ENCODE data around the gene LRRC1. TPM values are rescaled to one million over a fixed set of nuclear protein-coding genes. Genes with fewer than 3 reads are reported as not detected.
"Not testable (repeated sequence)": the region's sequence is repeated elsewhere in the genome, so short reads cannot be mapped to it uniquely, and the experiment has no call there.

LRRC1 gene
- total RNA-seq, 1 experiment from 2014 or later = 0.72 TPM

DNA sequence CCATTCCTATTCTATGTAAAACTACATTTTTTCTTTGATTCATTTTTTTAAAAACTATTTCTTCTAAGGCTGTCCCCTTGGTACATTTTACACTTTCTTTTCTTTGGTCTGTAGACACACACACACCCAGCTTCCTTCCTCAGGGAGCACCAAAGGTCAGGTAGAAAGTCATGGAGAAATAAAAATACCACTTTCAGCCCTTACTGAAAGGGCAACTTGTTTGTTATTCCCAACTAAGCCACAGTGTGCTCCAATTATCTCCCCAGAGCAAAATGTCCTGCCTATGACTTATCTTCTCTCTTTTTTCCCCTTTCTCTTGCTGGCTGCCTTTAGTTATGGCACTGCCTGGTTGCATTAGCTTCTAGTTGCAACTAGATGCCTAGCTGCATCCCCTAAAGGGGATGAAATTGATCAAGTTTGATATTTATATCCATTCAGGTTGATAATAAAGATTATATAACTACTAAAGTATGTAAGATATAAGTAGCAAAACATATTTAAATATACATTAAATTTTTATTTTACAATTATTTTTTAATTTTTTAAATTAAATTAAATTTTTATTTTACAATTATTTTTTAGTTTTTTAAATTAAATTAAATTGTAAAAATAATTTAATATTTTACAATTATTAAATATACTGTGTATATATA lies 21.6 kb upstream of the LRRC1 start:
- Histone ChIP-seq H3K4me3 (no peak overlapping the region), H3K9me3 (no peaks in the 10 kb centered on the region), H3K27me3 (no peaks in the 10 kb centered on the region), H3K36me3 (no peaks in the 10 kb centered on the region)
- DNase-seq = no peak

DNA sequence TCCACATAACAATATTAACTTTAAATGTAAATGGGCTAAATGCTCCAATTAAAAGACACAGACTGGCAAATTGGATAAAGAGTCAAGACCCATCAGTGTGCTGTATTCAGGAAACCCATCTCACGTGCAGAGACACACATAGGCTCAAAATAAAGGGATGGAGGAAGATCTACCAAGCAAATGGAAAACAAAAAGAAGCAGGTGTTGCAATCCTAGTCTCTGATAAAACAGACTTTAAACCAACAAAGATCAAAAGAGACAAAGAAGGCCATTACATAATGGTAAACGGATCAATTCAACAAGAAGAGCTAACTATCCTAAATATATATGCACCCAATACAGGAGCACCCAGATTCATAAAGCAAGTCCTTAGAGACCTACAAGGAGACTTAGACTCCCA lies 18.7 kb upstream of the LRRC1 start:
- not testable (repeated sequence) for DNase-seq, H3K9me3 ChIP-seq

DNA sequence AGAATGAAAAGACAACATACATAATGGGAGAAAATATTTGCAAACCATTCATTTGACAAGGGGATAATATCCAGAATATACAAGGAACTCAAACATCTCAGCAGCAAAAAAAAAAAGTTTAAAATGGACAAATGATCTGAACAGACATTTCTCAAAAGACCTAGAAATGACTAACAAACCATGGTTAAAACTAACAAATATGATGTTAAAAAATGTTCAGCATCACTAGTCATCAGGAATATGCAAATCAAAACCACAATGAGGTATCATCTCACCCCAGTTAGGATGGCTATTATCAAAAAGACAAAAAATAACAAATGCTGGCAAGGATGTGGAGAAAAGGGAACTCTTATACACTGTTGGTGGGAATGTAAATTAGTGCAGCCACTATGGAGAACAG lies 9.8 kb upstream of the LRRC1 start:
- not testable (repeated sequence) for H3K36me3 ChIP-seq, H3K27me3 ChIP-seq, DNase-seq

More for the DNA sequence above, 18.7 kb upstream of the LRRC1 start:
- not testable (repeated sequence) for H3K4me3 ChIP-seq, H3K36me3 ChIP-seq, H3K27me3 ChIP-seq

DNA sequence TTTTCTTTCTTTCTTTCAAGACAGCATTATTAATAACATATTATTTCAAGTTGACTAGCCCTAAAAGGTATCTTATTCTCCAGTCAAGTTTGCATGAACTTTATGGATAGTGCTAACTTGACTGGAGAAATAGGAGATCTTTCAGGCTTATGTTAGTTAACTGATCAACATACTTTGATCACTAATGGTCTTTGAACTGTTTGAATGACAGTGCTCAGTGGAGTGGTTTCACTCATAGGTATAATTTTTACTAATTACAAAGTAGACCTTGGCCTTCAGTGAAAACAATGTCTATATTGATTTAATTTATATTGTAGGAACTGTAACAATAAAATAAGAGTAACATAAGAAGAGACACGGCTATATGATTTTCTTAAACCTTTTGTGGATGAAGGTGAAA lies 8.0 kb upstream of the LRRC1 start:
- Histone ChIP-seq H3K27me3 (no peaks in the 10 kb centered on the region), H3K36me3 (no peaks in the 10 kb centered on the region), H3K4me3 (no peak overlapping the region), H3K9me3 (peaks cover 2% of the 10 kb centered on the region; the same call in 1 of the 2 replicates)
- no peak for DNase-seq

More for the DNA sequence above, 9.8 kb upstream of the LRRC1 start:
- H3K9me3 ChIP-seq, H3K4me3 ChIP-seq: not testable (repeated sequence)

DNA sequence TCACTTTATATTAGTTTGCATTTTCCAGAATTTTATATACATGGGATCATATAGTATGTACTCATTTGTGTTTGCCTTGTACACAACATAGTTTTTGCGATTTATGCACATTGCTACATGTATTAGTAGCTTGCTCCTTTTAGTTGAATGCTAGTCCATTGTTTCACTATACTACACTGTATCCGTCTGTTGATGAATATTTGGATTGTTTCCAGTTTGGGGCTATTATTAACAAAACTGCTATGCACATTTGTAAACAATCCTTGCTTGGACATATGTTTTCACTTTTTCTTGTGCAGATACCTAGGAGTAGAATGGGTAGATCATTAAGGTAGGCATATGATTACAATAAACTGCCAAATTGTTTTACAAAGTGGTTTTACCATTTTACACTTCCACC lies 3.9 kb upstream of the LRRC1 start:
- Histone ChIP-seq H3K36me3 (no peaks in the 10 kb centered on the region), H3K27me3 (no peaks in the 10 kb centered on the region; the same call in 1 of the 2 replicates), H3K9me3 (peaks cover 2% of the 10 kb centered on the region; the same call in 1 of the 2 replicates), H3K4me3 (no peak overlapping the region)
- no peak for DNase-seq

DNA sequence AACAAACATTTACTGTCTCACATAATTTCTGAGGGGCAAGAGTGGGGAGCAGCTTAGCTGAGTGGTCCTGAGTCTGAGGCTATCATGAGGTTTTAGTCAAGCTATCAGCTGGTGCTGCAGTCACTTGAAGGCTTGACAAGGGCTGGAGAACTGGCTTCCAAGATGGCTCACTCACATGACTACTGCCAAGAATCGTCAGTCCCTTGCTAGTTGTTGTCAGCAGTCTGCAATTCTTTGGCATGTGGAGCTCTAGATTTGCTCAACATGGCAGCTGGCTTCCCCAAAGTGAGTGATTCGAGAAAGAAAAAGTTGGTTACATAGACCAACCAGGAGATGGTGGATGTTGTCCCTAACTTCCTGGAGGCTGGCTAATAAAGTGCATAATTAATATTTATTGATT lies 2.8 kb upstream of the LRRC1 start:
- no peaks in the 10 kb centered on the region; the same call in 1 of the 2 replicates for H3K27me3 ChIP-seq
- no peak for DNase-seq
- H3K36me3 ChIP-seq = no peaks in the 10 kb centered on the region
- no peak overlapping the region for H3K4me3 ChIP-seq
- H3K9me3 ChIP-seq = peaks cover 2% of the 10 kb centered on the region; the same call in 1 of the 2 replicates

DNA sequence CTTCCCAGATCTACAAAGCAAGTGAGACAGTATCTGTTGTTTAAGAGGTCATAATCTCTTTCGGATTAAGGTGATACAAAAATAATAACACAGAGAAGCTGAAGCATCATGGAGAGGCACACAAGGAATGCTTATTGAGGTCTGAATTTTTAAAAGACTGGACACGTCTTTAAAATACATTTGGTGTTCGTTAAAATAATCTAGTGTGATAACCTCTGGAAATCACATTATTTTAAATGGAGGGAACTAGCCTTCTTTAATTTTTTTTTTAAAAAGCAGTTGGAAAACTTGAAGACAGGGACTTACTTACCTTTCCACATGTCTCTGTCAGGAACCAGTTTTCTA lies 1.9 kb upstream of the LRRC1 start:
- H3K36me3 ChIP-seq = no peaks in the 10 kb centered on the region
- no peak overlapping the region; the same call in 1 of the 2 replicates for H3K4me3 ChIP-seq

DNA sequence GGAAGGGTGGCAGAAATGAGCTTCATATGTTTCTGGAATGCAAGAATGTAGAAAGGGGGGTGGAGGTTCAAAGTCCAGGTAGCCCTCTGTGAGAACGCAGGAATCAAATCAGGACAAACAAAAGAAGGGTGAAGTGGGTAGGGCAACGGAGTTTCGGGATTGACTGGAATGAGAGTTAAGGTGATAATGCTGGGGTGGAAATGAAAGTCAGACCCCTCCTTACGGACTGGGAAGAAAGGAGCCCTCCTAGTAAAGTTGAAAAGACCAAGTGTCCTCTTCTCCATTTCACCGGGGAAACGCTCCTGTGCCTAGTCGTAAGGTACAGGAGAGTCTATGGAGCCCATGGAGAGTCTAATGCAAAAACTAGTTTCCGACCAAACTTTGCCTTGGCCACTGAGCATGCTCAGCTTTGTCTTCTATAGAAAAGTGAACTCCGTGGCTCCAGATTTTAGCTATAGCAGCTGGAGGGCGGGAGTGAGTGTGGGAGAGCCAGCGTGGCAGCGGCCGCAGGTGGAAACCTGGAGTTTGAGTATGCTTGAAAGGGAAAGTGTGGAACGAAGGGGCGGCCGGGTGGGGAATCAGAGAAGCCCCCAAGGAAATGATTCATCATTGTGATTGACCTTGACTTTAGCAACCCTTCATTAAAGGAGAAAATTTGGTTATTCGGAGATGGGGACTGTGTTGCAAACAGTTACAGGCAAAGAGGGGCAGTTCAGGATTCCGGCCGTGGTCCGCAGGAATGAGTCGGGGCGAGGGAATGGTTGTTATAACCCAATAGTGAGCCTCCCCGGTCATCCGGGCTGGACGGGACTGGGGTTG lies 1.3 kb upstream of the LRRC1 start:
- H3K27me3 ChIP-seq = no peaks in the 10 kb centered on the region; the same call in 1 of the 2 replicates
- H3K9me3 ChIP-seq = peaks cover 2% of the 10 kb centered on the region; the same call in 1 of the 2 replicates
- no peaks in the 10 kb centered on the region for H3K36me3 ChIP-seq
- no peak for DNase-seq
- peak overlapping the region; percentile 63 for H3K4me3 ChIP-seq

More for the DNA sequence above, 1.9 kb upstream of the LRRC1 start:
- DNase-seq = no peak
- peaks cover 2% of the 10 kb centered on the region; the same call in 1 of the 2 replicates for H3K9me3 ChIP-seq
- H3K27me3 ChIP-seq = no peaks in the 10 kb centered on the region; the same call in 1 of the 2 replicates

DNA sequence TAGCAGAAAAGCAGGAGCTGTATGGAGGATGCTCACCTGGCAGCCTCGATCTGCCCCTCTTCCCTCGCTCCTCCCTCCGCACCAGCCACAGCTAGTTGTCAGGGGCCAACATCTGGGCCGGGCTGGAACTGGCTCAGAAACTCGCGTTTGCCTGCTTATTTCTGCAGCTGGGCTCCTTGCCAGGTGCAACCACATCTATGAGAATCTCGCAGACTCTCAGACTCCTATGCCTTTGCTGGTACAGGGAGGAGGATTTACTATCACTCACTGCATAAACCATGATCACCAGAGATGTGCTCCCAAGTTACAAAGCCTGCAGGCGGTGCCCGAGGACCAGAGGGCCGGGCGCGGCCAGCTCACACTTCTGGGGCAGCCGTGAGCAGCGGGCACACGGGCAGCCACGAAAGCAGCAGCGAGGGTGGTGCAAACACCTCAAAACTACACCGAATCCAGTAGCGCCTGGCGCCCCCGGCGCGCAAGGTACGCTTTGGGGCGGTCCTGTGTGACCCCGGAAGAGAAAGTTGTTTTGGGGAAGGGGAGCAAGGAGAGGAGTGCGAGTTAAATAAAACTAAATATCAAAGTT lies 577 bp upstream of the LRRC1 start:
- no peaks in the 10 kb centered on the region for H3K36me3 ChIP-seq
- H3K9me3 ChIP-seq = peaks cover 2% of the 10 kb centered on the region; the same call in 1 of the 2 replicates
- peak; percentile 55 for DNase-seq
- H3K27me3 ChIP-seq = no peaks in the 10 kb centered on the region; the same call in 1 of the 2 replicates
- H3K4me3 ChIP-seq = peak overlapping the region; percentile 63

DNA sequence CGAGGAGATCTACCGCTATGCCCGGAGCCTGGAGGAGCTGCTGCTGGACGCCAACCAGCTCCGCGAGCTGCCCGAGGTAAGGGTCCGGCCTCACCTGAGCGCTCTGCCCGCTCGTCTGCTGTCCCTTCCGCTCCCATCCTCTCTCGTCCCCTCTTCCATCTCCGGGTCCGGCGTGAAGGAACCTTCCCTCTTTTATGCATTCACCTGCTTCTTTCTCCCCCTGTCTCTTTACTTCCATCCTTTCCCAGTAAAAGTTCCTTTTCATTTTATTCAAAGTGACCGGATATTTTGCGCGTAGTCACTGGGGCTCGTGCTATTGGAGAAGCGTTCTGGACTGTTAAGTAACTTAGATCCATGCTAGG lies 516 bp downstream of the LRRC1 start:
- no peaks in the 10 kb centered on the region for H3K36me3 ChIP-seq
- no peaks in the 10 kb centered on the region for H3K9me3 ChIP-seq
- no peaks in the 10 kb centered on the region; the same call in 1 of the 2 replicates for H3K27me3 ChIP-seq
- DNase-seq = no peak
- H3K4me3 ChIP-seq = peak overlapping the region; percentile 63

DNA sequence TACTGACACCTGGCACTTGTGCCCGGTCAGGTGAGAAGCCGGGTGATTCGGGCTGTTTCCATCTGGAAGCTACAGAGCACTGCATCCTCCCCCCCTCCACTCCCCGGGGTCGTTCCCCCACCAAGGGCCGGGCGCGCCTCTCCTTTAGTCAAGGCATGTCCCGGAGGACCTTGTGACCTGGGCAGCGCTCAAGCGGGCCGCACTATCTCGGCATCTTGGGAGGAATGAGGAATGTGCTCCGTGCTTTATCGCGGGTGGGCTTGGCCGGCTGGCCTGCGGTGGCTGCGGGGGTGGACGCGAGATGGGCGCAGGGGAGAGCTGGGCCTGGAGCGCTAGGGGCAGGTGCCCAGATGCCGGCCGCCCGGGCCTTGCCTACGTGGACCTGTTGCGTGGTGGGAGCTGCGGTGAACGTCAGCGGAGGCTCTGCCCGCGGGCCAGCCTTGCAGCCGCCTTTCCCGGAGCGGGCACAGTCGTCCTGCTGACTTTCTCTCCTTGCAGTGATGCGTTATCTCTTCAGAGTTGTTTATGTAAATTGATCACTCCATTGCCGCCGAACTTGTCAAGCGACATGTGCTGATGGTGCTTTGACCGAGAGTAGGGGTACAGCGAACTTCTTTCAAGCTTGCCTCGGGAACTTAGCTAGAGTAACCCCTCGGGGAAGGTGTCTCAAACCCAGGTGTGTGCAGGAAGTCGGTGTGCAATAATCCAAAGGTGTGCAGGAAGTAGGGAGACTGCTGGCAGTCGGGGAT lies 1.1 kb downstream of the LRRC1 start:
- H3K4me3 ChIP-seq = peak overlapping the region; percentile 63
- no peaks in the 10 kb centered on the region for H3K36me3 ChIP-seq
- H3K9me3 ChIP-seq = no peaks in the 10 kb centered on the region
- H3K27me3 ChIP-seq = no peaks in the 10 kb centered on the region; the same call in 1 of the 2 replicates
- no peak for DNase-seq

DNA sequence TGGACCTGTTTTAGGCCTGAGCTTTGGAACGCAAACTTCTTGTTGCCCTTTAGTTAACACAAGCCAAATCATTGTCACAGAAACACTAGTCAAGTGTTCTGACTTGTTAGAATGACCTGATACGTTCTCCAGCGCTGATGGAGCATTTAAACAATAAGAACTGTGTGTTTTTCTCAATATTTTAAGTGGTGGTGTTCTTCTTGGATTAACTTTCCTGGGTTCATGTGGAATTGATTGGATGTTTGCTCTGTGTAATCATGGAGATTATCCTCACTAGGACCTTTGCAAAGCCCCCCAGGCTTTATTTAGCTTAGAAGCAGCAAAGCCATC lies 1.6 kb downstream of the LRRC1 start:
- no peaks in the 10 kb centered on the region; the same call in 1 of the 2 replicates for H3K27me3 ChIP-seq
- no peaks in the 10 kb centered on the region for H3K36me3 ChIP-seq
- H3K9me3 ChIP-seq = no peaks in the 10 kb centered on the region
- no peak for DNase-seq
- no peak overlapping the region for H3K4me3 ChIP-seq

DNA sequence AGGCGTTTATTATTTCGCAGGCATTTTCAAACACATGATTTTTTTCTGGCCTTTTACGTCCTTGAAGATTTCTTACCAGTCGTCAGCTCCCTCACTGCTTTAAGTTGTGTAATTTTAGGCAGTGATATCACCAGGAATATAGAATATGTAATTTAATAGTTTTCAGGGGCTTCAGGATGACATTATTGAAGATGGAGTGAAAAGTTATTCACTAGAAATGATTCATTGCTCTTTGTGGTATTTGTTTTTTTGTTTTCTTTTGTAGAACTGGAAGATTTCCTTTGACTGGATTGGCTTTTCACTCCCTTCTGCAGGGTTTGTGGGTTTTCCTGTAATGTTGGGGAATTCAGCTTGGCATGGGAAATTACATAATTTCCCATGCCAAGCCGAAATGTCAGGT lies 2.0 kb downstream of the LRRC1 start:
- H3K4me3 ChIP-seq = no peak overlapping the region

DNA sequence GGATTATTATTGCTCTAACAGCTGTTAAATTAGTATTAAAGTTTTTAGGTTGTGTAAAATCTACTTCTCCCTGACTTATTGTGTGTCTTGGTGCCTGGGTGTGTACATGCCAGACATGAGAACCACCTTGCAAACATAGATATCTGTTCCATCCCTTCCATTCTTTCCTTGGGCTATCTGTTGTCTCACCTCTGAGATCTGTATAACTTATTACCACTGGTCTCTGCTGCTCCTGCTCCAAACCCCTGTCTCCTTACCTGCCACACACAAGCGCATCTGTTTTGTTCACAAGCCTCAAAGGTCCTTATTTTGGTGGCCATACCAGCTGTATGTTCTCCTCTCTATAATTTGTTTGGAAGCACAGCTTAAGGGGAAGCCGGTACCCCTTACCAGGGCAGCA lies 2.5 kb downstream of the LRRC1 start:
- Histone ChIP-seq H3K27me3 (no peaks in the 10 kb centered on the region; the same call in 1 of the 2 replicates), H3K4me3 (no peak overlapping the region), H3K9me3 (no peaks in the 10 kb centered on the region), H3K36me3 (no peaks in the 10 kb centered on the region)
- no peak for DNase-seq

More for the DNA sequence above, 2.0 kb downstream of the LRRC1 start:
- H3K36me3 ChIP-seq = no peaks in the 10 kb centered on the region
- DNase-seq = no peak
- no peaks in the 10 kb centered on the region for H3K9me3 ChIP-seq
- no peaks in the 10 kb centered on the region; the same call in 1 of the 2 replicates for H3K27me3 ChIP-seq

DNA sequence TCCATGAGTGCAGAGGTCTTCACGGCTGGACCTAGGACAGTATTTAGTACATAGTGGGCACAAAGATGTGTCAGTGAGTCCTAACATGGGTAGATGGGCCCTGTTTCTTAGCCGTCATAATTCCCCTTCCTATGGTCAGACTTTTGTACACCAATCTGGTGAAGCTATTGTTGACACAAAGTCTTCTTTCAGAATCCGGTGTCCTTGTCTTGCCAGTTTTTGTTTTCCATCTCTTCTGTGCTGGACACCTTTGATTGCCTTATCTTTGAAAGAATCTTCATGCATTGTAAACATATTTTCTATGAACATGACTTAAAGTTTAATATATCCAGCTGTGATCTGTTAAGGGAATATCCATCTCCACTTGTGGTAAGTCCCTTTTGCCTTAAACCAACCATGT lies 4.5 kb downstream of the LRRC1 start:
- no peaks in the 10 kb centered on the region for H3K9me3 ChIP-seq
- H3K36me3 ChIP-seq = no peaks in the 10 kb centered on the region
- H3K4me3 ChIP-seq = no peak overlapping the region
- H3K27me3 ChIP-seq = no peaks in the 10 kb centered on the region
- no peak for DNase-seq

DNA sequence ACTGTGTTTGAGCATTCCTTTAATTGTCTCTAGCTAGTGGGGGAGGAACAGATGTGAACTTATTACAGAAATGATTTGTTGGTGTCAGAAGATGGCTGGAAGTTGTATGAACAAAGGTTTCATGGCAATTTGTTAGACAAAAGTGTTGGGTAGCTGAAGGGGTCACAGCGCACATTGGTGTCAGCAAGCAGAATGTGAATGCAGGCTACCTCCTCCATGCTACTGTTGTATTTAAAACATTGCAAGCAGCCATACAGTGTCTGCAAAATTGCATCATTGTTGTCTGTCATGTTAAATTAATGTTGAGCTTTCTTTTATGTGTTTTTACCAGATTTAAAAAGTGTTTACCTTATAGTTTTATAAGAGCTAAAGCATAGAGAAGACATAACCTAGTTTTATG lies 6.2 kb downstream of the LRRC1 start:
- no peaks in the 10 kb centered on the region for H3K27me3 ChIP-seq
- DNase-seq = no peak
- H3K9me3 ChIP-seq = no peaks in the 10 kb centered on the region
- no peaks in the 10 kb centered on the region for H3K36me3 ChIP-seq
- no peak overlapping the region for H3K4me3 ChIP-seq

DNA sequence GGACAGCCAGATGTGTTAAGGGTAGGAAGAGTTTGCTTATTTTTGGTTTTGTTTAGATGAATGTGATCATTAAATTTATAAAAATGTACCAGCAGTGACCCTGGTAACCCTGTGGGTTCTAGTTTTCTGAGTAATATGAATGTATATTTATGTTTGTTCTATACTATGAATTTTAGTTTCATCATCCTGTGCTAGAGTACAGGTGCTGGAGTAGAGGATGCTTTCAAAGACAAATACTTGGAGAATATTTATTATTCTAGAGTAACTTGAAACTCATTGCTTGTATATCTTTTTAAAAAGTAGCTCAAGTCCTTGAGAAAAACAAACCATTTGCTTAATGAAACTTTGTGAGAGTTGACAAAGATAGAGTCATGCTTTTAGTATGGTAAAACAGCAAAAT lies 7.8 kb downstream of the LRRC1 start:
- H3K36me3 ChIP-seq = no peaks in the 10 kb centered on the region
- H3K9me3 ChIP-seq = no peaks in the 10 kb centered on the region
- H3K4me3 ChIP-seq = no peak overlapping the region
- H3K27me3 ChIP-seq = no peaks in the 10 kb centered on the region
- no peak for DNase-seq

All from MG63 (cell line).